Measurements from ENCODE around the gene ZDHHC3. TPM values are rescaled to one million over a fixed set of nuclear protein-coding genes. Genes with fewer than 3 reads are reported as not detected.

Gene ZDHHC3
- total RNA-seq, 1 donor from 2014 or later, result 25.6 TPM

GRCh38 chr3:44875596-44875995, 100.4 kb downstream of the ZDHHC3 start:
- H3K36me3 ChIP-seq (ENCODE audit: control insufficient read depth in 3 of 3, insufficient read depth in 3 of 3, low read length in 3 of 3), result no peaks in the 10 kb centered on the region
- no peaks in the 10 kb centered on the region for H3K4me1 ChIP-seq (ENCODE audit: control insufficient read depth in 3 of 3, insufficient read depth in 3 of 3, low read length in 3 of 3)
- H3K27me3 ChIP-seq (ENCODE audit: control insufficient read depth in 3 of 3, insufficient read depth in 3 of 3, low read length in 3 of 3), result peaks cover 0 to 2% (median 0%) of the 10 kb centered on the region in 3 donors

More at GRCh38 chr3:44875596-44875995, 100.4 kb downstream of the ZDHHC3 start:
- Histone ChIP-seq H3K9me3 (ENCODE audit: control insufficient read depth in 3 of 3, low read length in 3 of 3) (no peaks in the 10 kb centered on the region), H3K4me3 (ENCODE audit: low read length in 3 of 3) (no peak overlapping the region), H3K9ac (ENCODE audit: low read depth in 1 of 3, low read length in 3 of 3) (no peak overlapping the region), H3K27ac (ENCODE audit: low read depth, low read length) (no peak overlapping the region)

Other genes with a start within 250 kb of the ZDHHC3 start
- 5.2 TPM for gene ZNF501, start 246.5 kb downstream of the ZDHHC3 start, total RNA-seq
- gene KIAA1143, start 214.6 kb downstream of the ZDHHC3 start, total RNA-seq, result 12.0 TPM
- gene KIF15, start 214.4 kb downstream of the ZDHHC3 start, total RNA-seq, result 6.3 TPM
- gene TMEM42, start 114.3 kb downstream of the ZDHHC3 start, total RNA-seq, result 7.3 TPM
- gene TGM4, start 101.6 kb downstream of the ZDHHC3 start, total RNA-seq, result not detected
- 36.0 TPM for gene EXOSC7, start 70 bp upstream of the ZDHHC3 start, total RNA-seq
- gene CLEC3B, start 50.1 kb upstream of the ZDHHC3 start, total RNA-seq, result 129 TPM
- gene CDCP1, start 170.2 kb upstream of the ZDHHC3 start, total RNA-seq, result under 0.01 TPM

All from skeletal muscle tissue (tissue), 4 donors.